ENCODE results near the gene PRUNE1. TPM values are rescaled to one million over a fixed set of nuclear protein-coding genes. Genes with fewer than 3 reads are reported as not detected.

Gene PRUNE1
- total RNA-seq, 4 donors from 2014 or later = 8.9 to 21.0 (median 15.9) TPM

DNA sequence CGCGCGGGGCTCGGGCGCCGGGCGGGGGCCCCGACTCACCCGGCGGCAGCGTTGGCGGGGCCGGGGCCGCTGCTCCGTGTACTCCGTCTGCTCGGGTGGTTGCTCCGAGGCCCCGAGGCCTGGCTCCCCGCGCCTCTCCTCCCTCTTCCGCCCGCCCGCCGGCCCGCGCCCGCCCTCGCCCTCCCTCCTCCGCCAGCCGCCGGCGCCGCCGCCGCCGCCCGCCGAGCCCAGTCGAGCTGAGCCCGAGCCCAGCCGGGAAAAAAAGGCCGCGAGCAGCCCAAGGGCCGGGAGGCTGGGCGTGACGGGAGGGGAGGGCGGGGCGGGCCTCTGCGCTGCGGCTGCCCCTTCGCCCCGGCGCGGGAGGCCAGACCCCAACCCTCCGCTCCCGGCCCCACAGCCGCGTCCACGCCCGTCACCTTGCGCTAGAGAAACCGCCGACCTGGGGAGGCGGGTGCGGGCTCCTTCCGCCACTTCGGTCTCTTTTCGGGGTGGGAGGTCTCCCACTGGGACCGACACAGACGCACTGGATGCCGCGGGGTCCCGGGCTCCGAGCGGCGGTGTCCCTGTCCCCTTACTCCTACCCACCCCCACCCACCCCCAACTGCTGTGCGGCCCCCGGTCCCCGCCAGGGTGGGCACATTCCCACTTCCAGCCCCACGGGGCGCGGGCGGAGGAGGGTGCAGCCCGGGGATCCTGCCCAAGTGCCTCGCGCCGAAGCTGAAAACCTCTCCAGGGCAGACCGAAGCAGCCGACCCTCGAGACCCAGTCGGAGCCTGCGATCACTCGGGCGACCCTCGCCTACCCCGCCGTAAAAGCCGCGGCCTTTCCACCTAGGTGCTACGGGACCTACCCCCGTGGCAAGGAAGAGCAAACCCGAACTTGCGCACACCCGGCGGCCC, 33.4 kb upstream of the PRUNE1 start, which contains the start of gene CERS2:
CERS2 (minus strand) TSS at position 256 of the 899 bp plus-strand sequence. CDS start 5,745 bp downstream, outside the sequence.
- DNase-seq = peak; percentile 34
- WGBS, 2 donors = 19 to 23% methylated on average over 13 to 22 of the region's 106 CpGs
- H3K4me1 ChIP-seq = peaks cover 42 to 89% (median 59%) of the 10 kb centered on the region in 3 donors
- intact Hi-C loops (cut with DNase I) = no loop called here
- peak within 1 kb of the TSS; percentile 74 to 88 (median 84) for H3K4me3 ChIP-seq
- H3K27me3 ChIP-seq = no peaks in the 10 kb centered on the region
- no peaks in the 10 kb centered on the region for H3K9me3 ChIP-seq
- peak within 1 kb of the TSS; percentile 86 to 96 (median 94) for H3K27ac ChIP-seq
- TF ChIP-seq POLR2A (IDR thresholded peaks at IDR 0.05) = peak in 2 of 4 donors; percentile 46 to 60
- TF ChIP-seq, protein P1, sequence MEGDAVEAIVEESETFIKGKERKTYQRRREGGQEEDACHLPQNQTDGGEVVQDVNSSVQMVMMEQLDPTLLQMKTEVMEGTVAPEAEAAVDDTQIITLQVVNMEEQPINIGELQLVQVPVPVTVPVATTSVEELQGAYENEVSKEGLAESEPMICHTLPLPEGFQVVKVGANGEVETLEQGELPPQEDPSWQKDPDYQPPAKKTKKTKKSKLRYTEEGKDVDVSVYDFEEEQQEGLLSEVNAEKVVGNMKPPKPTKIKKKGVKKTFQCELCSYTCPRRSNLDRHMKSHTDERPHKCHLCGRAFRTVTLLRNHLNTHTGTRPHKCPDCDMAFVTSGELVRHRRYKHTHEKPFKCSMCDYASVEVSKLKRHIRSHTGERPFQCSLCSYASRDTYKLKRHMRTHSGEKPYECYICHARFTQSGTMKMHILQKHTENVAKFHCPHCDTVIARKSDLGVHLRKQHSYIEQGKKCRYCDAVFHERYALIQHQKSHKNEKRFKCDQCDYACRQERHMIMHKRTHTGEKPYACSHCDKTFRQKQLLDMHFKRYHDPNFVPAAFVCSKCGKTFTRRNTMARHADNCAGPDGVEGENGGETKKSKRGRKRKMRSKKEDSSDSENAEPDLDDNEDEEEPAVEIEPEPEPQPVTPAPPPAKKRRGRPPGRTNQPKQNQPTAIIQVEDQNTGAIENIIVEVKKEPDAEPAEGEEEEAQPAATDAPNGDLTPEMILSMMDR (IDR thresholded peaks at IDR 0.05) = no peak
- no peaks in the 10 kb centered on the region for H3K36me3 ChIP-seq

DNA sequence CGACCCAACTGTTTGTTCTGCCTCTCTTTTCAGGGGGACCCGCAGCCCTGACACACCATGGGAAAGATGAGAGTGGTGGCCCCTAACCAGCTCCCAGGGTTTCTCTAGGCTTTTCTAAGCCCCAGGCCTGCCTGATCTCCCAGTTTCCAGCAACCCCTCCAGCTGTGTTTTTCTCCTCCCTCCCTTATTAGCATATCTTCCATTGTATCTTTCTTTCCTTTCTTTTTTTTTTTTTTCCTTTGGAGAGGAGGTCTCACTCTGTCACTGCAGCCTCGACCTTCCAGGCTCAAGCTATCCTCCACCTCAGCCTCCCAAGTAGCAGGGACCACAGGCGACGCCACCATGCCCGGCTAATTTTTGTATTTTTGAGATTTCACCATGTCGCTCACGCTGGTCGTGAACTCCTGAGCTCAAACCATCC, 31.8 kb upstream of the PRUNE1 start:
- intact Hi-C loops (cut with DNase I) = no loop called here
- Histone ChIP-seq H3K36me3 (no peaks in the 10 kb centered on the region), H3K4me1 (peaks cover 30 to 83% (median 52%) of the 10 kb centered on the region in 3 donors), H3K9me3 (no peaks in the 10 kb centered on the region), H3K4me3 (no peak overlapping the region), H3K27ac (peak overlapping the region in 3 of 4 donors; percentile 16 to 67 (median 55)), H3K27me3 (no peaks in the 10 kb centered on the region)
- WGBS, 2 donors = 93% methylated on average over 8 to 9 of the region's 9 CpGs
- no peak for TF ChIP-seq POLR2A (IDR thresholded peaks at IDR 0.05)
- TF ChIP-seq, protein P1 (IDR thresholded peaks at IDR 0.05) = no peak
- DNase-seq = no peak

DNA sequence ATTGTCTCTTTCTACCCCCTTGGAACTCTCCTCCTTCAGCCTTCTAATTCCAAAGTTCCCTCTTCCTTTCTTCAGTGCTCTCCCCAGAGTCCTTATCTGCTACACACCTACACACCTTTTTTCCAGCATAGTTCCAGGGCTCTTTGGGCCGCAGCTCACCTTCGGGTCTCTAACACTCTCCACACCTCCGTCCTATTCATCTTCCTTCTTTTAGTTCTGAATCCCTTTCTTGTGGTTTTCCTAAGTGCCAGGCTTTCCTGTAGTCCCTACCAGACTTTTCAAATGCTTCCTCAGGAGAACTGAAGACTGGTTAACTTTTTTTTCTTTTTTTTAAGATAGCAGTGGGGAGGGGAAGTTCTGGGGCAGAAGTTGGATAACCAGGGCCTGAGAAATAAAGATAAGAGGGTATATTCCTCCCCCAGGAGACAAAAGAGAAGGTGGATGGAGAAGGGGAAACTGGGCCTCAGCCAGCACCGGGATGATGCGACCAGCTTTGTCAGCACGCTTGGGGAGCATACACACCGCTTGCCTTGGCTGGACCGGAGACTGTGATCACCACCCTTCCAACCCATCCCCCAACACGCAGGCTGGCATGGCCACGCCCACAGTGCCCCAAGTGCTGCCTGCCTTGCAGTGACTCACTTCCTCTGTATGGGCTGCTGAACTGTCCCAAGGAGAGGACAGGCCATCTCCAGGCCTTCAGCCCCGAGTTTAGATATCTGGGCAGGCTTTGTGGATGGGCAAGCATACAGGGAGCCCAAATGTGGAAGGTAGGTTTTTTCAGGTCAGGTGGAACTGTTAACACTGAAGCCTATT, 31.2 kb upstream of the PRUNE1 start:
- H3K27me3 ChIP-seq = no peaks in the 10 kb centered on the region
- no peaks in the 10 kb centered on the region for H3K36me3 ChIP-seq
- H3K4me1 ChIP-seq = peaks cover 24 to 83% (median 50%) of the 10 kb centered on the region in 3 donors
- 29 to 36% methylated on average over 9 to 11 of the region's 11 CpGs for WGBS, 2 donors
- peak in 1 of 4 donors; percentile 58 for TF ChIP-seq POLR2A (IDR thresholded peaks at IDR 0.05)
- TF ChIP-seq, protein P1 (IDR thresholded peaks at IDR 0.05) = no peak
- no peaks in the 10 kb centered on the region for H3K9me3 ChIP-seq
- H3K27ac ChIP-seq = peak overlapping the region; percentile 11 to 71 (median 61)
- intact Hi-C loops (cut with DNase I) = no loop called here
- peak; percentile 36 for DNase-seq
- H3K4me3 ChIP-seq = no peak overlapping the region

DNA sequence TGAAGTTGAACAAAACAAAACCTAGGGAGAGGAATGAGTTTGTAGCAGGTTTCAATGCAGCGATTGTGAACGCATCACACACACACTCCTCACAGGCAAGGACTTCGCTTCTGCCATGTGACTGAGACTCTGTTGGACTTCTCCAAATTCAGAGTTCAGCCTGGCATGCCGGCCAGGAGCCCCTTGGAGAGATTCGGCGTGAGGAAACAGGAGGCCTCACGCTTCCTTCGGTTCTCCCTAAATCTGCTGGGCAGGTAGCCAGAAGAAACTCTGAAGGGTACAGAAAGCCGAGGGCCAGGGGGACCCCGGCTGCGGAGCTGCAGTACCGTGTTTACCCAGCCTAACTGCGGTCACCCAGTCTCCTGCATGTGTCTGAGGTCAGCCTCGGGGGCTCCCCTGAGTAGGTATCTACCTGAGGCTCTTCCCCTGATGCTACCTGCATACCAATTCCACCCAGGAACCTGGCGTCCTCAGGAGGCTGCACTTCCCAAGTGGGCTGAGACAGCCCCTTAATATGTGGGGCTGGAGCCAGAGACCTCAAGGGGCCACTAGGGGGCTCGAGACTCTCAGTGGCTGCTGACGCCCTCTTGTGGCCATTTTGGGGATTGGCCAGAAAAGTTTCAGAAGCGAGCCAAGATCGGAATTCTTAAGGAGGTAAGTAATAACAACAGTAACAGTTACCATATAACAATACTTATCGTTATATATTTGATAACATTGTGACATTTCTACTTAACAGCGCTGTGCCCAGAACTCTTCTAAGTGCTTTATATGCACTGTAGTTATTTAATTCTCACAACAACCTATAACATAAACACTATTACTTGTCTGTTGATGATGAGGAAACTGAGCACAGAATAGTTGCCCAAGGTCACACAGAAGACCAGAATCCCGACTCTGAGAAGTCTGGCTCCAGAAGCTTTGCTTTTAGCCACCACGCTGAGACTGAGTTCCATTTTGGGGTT, 28.9 kb upstream of the PRUNE1 start:
- peak overlapping the region in 3 of 4 donors; percentile 24 to 46 (median 26) for H3K4me3 ChIP-seq
- no peaks in the 10 kb centered on the region for H3K27me3 ChIP-seq
- DNase-seq = no peak
- H3K36me3 ChIP-seq = no peaks in the 10 kb centered on the region
- peak overlapping the region; percentile 32 to 63 (median 61) for H3K27ac ChIP-seq
- TF ChIP-seq, protein P1 (IDR thresholded peaks at IDR 0.05) = peak; percentile 96 to 99 (median 98)
- no peak for TF ChIP-seq POLR2A (IDR thresholded peaks at IDR 0.05)
- 10 to 14% methylated on average over 12 to 23 of the region's 23 CpGs for WGBS, 2 donors
- peaks cover 14 to 69% (median 34%) of the 10 kb centered on the region in 3 donors for H3K4me1 ChIP-seq
- H3K9me3 ChIP-seq = no peaks in the 10 kb centered on the region
- intact Hi-C loops (cut with DNase I) = no loop called here
